NCI-H748 (cell line): Measurements from ENCODE around the gene CCDC87.
"Not testable (repeated sequence)": the region's sequence is repeated elsewhere in the genome, so short reads cannot be mapped to it uniquely, and the experiment has no call there.

Experiments used
- DNase-seq: peaks from one replicate; lab custom pipeline; 2025; ENCODE audit not compliant: unreplicated experiment; lab: John Stamatoyannopoulos, UW

Gene CCDC87

DNA sequence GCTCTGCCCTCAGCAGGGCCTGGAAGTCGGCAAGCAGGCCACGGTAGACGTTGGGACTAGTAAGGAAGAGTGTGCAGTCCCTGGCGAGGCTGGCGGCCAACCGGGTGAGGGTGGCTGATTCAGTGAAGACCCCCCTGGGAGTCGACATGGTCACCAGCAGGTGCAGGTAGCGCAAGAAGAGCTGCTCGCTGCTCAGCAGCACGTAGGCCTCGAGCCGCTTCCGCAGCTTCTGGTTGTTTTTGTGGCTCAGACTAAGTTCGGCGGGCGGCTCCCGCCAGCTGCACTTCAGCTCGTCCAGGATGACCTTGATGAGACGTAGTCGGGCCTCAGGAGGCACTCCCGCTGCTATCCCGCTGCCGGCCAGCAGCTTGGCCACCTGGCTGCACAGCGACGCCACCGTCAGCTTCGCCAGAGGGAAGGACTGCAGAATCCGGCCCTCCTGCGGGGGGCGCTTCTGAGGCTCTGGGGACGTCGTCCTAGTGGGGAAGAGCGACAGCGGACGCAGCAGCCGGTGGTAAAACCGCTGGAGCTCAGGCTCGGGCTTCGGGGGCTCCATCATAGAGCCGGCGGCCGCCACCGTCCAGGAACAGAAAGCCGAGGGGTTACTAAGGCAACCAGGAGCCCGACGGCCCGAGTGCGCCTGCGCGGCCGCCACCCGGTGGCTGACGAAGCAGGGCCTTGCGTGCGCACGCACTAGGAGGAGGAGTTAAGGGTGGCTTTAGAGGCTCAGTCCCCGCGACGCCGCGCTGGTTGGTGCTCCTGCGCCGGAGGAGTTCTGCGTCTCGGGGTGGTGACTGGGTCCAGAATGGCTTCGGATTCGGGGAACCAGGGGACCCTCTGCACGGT, at the start of gene CCDC87, which contains the start of gene CCS:
Gene CCDC87, minus strand, starts transcription at position 607 of the 846 bp plus-strand sequence. Its CDS starts 48 bp downstream, at position 559.
Gene CCS, plus strand, starts transcription at position 729 of the 846 bp plus-strand sequence. Its CDS starts 77 bp downstream, at position 806.
- DNase-seq: peak; percentile 96

- no peak for DNase-seq
Observed at GRCh38 chr11:66641834-66642233, 49.0 kb upstream of the CCDC87 start.

DNA sequence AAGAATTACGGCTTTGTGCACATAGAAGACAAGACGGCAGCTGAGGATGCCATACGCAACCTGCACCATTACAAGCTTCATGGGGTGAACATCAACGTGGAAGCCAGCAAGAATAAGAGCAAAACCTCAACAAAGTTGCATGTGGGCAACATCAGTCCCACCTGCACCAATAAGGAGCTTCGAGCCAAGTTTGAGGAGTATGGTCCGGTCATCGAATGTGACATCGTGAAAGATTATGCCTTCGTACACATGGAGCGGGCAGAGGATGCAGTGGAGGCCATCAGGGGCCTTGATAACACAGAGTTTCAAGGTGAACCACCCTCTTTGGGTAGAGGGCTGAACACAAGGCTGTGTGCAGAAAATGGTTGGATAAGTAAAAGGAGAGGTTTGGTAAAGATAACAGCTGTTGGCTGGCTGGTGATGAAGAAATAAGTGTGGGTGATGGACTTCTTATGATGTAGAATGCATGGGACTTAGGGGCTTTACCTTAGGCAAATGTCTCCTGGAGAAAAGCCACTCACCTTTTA, 47.0 kb upstream of the CCDC87 start:
- DNase-seq: not testable (repeated sequence)

DNA sequence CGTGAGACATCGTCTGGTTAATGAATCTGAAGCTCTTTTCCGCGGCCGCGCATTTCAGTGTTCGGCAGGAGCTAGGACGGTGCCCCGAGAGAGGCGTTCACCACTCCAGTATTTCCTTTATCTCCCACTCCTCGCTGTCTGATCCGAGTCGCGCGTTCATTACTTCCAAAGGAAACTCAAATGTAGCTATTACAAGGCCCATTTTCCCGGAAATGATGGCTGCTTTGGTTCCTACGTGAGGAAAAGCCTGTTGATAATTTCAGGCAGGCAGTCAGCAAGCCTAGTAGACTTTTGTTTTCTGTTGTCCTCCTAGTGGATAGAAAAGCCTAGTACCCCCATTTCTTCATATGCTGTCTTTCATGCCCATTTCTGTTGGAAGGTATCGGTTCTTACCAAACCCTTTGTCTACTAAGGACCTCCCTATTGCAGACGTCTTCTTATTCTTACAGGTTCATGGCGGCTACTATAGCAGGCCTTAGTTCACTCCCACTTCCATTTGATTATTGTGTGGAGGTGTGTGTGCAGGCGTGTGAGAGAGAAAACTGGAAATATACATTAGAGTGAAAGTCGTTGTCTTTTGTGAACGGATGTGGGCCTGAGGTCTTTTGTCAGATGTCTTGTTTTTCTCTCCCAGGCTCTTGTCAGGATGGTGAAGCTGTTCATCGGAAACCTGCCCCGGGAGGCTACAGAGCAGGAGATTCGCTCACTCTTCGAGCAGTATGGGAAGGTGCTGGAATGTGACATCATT, 46.4 kb upstream of the CCDC87 start:
- DNase-seq: peak; percentile 52

GRCh38 chr11:66638177-66639065, 45.6 kb upstream of the CCDC87 start, which contains the start of gene RBM4:
RBM4 (plus strand) TSS chr11:66638703; CDS start chr11:66639712, 1,009 bp downstream.
- DNase-seq: peak; percentile 100

- DNase-seq: peak; percentile 43
Observed at GRCh38 chr11:66637557-66638176, 44.8 kb upstream of the CCDC87 start.

DNA sequence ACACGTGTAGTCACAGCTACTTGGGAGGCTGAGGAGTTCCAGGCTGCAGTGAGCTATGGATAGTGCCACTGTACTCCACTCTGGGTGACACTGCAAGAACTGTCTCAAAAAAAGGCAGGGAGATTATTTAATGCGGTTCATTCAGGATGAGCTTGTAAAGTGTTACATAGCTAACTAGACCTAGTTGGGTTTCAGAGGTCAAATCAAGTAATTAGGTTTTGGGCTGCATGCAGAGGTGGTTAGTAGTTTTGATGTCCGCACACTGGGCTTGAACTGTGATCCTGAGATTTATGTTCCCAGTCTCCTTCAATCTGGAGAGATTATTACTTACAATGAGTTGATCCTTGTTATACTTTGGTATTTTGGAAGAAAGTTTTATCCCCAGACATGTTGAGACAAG, 43.5 kb upstream of the CCDC87 start:
- no peak for DNase-seq

- no peak for DNase-seq
Observed at GRCh38 chr11:66632952-66633351, 40.1 kb upstream of the CCDC87 start.

DNA sequence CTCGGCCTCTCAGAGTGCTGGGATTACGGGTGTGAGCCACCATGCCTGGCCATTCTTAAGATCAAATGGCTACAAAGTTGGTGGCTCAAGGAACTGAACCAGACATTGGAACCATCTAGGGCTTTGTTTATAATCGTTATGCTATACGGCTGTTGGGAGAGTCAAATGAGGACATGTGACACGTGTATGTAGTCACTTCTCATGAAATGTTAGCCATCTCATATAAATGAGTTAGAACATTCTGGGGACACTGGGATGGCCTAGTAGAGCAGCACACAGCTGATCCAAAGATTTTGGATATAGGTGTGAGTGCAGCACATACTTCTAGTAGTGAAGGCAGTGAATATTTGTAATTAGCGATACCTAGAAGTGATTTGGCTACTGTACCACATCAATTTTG, 39.0 kb upstream of the CCDC87 start:
- no peak for DNase-seq

GRCh38 chr11:66629356-66629755, 36.5 kb upstream of the CCDC87 start:
- no peak for DNase-seq

DNA sequence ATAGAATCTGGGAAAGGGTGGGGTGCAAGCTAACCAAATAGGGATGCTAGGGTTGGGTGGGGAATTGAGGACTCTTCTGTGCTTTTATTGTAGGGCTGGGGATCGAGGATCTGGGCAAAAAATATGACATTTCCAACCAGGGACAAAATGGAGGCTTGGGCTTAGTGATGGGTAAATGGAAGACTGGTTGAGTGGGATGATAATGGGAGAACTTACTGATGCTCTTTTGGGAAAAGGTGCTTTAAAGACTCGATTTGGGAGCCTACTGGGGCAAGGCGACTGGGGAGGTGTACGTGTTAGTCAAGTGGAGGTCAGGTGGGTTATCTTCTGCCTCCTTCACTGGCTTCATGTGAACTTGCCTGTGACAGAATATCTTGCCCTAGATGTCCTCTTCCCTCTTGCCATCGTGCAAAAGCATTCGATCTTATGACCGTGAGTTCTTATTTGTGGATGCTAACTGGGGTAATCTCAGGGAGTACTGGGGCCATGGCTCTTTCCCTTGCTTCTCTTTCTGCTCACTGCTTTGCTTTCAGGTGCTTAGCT, 35.3 kb upstream of the CCDC87 start:
- DNase-seq: no peak

DNA sequence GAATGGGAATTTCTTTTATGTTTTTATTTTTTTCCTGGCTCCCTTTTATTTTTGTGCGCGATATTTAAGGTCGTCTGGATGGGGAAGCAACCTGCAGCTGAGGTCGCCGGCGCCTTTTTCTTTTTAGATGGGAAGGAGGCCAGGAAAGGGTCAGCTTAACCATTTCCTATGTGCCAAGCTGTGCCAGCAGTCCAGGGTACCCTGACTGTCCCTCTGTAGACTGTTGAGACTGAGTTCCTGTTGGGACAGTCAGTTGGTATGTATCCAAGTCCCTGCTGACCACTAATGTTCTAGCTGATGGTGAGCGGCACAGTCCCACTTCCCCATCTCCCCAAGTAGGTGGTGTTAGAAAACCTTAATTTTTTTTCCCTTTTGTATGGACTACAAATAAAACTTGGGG, 34.1 kb upstream of the CCDC87 start:
- DNase-seq: no peak

DNA sequence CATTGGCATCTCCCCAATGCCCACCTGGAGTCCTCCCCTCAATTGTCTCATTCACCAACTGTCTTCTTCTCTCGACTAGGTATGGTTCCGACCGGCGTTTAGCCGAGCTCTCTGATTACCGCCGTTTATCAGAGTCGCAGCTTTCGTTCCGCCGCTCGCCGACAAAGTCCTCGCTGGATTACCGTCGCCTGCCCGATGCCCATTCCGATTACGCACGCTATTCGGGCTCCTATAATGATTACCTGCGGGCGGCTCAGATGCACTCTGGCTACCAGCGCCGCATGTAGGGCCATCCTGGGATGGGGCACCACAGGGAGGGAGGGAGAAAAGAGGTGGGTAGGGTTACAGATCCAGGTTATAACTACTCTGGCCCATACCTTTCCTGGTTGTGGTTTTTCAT, 33.5 kb upstream of the CCDC87 start:
- no peak for DNase-seq

DNA sequence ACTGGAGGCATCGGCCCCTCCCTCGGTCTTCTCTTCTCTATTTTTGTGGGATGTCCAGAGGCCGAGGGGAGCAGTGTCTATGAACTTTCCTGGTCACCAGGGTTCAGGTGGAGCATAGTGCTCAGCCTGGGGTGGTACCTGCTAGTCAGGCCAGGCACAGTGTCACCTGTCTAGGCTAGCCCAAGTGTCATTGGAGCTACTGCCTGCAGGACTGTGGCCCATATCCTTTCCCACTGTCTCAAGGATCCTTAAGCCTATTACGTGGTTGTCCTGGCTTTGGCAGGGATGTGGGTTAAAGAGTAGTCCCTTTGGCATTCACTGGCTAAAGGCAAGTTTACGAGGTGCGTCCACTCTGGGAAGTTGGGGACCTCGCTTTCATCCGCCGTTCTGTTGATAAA, 32.9 kb upstream of the CCDC87 start:
- no peak for DNase-seq

DNA sequence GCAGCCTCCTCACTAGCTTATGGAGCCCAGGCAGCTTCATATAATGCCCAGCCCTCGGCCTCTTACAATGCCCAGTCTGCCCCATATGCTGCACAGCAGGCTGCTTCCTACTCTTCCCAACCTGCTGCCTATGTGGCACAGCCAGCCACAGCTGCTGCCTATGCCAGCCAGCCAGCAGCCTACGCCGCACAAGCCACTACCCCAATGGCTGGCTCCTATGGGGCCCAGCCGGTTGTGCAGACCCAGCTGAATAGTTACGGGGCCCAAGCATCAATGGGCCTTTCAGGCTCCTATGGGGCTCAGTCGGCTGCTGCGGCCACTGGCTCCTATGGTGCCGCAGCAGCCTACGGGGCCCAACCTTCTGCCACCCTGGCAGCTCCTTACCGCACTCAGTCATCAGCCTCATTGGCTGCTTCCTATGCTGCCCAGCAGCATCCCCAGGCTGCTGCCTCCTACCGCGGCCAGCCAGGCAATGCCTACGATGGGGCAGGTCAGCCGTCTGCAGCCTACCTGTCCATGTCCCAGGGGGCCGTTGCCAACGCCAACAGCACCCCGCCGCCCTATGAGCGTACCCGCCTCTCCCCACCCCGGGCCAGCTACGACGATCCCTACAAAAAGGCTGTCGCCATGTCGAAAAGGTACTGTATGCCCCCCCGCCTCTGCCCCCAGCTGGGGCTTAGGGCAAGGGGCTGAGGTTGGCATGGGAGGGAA, 32.3 kb upstream of the CCDC87 start:
- no peak for DNase-seq

- DNase-seq: no peak
Observed at GRCh38 chr11:66624450-66624849, 31.6 kb upstream of the CCDC87 start.

GRCh38 chr11:66619080-66619554, 26.3 kb upstream of the CCDC87 start:
- DNase-seq: peak; percentile 21

- DNase-seq: peak; percentile 82
Observed at GRCh38 chr11:66617155-66617834, 24.4 kb upstream of the CCDC87 start.
